Measurements from ENCODE around the gene VIL1. TPM values are rescaled to one million over a fixed set of nuclear protein-coding genes. Genes with fewer than 3 reads are reported as not detected.
A peak's percentile ranks its signal among the peaks of the same experiment; 100 is the strongest.

VIL1 gene
- total and polyA plus RNA-seq, 9 of the 15 experiments (the other 6 are each of a cell fraction or from before 2014, with no cell fraction given): 0.51 to 2.7 (median 1.2) TPM

DNA sequence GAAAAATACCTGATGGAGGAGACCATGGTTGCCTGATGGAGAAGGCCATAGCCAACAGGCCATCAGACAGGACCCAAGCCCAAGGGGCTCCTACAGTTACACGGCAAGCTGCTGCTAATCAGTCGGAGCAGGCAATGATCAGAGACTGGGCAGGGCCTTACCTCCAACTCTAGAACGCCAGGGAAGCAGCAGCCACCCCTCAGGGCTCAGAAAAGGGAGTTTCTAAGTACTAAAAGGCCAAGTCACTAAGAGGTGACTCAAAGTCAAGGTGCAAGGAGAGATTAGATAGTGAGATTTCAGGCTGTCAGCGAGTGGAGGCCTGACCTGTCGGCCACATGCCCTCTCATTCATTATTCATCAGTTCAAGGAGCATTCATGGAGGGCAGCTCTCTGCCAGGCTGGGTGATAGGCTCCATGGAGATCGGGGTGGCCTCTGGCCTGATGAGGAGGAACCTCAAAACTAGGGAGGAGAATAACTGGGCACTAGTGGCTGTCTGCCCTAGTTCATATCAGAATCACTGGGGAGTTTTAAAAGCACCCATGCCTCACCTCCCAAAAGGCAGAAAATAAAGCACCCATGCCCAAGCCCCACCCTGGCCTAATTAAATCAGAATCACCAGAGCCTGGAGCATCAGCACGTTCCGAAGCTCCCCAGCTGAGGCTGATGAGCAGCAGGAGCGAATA, 3.6 kb downstream of the VIL1 start (continued):
- TF ChIP-seq, protein P1, sequence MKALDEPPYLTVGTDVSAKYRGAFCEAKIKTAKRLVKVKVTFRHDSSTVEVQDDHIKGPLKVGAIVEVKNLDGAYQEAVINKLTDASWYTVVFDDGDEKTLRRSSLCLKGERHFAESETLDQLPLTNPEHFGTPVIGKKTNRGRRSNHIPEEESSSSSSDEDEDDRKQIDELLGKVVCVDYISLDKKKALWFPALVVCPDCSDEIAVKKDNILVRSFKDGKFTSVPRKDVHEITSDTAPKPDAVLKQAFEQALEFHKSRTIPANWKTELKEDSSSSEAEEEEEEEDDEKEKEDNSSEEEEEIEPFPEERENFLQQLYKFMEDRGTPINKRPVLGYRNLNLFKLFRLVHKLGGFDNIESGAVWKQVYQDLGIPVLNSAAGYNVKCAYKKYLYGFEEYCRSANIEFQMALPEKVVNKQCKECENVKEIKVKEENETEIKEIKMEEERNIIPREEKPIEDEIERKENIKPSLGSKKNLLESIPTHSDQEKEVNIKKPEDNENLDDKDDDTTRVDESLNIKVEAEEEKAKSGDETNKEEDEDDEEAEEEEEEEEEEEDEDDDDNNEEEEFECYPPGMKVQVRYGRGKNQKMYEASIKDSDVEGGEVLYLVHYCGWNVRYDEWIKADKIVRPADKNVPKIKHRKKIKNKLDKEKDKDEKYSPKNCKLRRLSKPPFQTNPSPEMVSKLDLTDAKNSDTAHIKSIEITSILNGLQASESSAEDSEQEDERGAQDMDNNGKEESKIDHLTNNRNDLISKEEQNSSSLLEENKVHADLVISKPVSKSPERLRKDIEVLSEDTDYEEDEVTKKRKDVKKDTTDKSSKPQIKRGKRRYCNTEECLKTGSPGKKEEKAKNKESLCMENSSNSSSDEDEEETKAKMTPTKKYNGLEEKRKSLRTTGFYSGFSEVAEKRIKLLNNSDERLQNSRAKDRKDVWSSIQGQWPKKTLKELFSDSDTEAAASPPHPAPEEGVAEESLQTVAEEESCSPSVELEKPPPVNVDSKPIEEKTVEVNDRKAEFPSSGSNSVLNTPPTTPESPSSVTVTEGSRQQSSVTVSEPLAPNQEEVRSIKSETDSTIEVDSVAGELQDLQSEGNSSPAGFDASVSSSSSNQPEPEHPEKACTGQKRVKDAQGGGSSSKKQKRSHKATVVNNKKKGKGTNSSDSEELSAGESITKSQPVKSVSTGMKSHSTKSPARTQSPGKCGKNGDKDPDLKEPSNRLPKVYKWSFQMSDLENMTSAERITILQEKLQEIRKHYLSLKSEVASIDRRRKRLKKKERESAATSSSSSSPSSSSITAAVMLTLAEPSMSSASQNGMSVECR (CRISPR knock-in tag; IDR thresholded peaks at IDR 0.05): no peak
- TF ChIP-seq RBM25 (IDR thresholded peaks at IDR 0.05; ENCODE audit: low read depth, low read length, severe bottlenecking) (no peak), RAD51 (IDR thresholded peaks at IDR 0.05; ENCODE audit: borderline replicate concordance, low read depth) (no peak), TCFL5 (CRISPR knock-in tag; conservative IDR thresholded peaks at IDR 0.05) (no peak), SMAD4 (CRISPR knock-in tag; conservative IDR thresholded peaks at IDR 0.05) (peak; percentile 57), ZNF184 (CRISPR knock-in tag; IDR thresholded peaks at IDR 0.05) (no peak), SMAD3 (CRISPR knock-in tag; conservative IDR thresholded peaks at IDR 0.05) (no peak), BCLAF1 (IDR thresholded peaks at IDR 0.05; ENCODE audit: borderline replicate concordance in 1 of 2, control insufficient read depth in 1 of 2, low read depth in 2 of 2, low read length in 1 of 2) (no peak), PPARD (CRISPR knock-in tag; IDR thresholded peaks at IDR 0.05) (no peak), ZNF239 (CRISPR knock-in tag; IDR thresholded peaks at IDR 0.05) (no peak), ZKSCAN1 (IDR thresholded peaks at IDR 0.05; ENCODE audit: low read depth, low read length) (no peak), NFE2 (IDR thresholded peaks at IDR 0.05; ENCODE audit: low read depth) (peak; percentile 96), ZNF121 (CRISPR knock-in tag; conservative IDR thresholded peaks at IDR 0.05) (no peak), SRF (CRISPR knock-in tag; IDR thresholded peaks at IDR 0.05) (no peak), ZNF311 (CRISPR knock-in tag; IDR thresholded peaks at IDR 0.05) (no peak), POLR2H (tag; IDR thresholded peaks at IDR 0.05; ENCODE audit: low read depth) (no peak)
- TF ChIP-seq, protein P2, sequence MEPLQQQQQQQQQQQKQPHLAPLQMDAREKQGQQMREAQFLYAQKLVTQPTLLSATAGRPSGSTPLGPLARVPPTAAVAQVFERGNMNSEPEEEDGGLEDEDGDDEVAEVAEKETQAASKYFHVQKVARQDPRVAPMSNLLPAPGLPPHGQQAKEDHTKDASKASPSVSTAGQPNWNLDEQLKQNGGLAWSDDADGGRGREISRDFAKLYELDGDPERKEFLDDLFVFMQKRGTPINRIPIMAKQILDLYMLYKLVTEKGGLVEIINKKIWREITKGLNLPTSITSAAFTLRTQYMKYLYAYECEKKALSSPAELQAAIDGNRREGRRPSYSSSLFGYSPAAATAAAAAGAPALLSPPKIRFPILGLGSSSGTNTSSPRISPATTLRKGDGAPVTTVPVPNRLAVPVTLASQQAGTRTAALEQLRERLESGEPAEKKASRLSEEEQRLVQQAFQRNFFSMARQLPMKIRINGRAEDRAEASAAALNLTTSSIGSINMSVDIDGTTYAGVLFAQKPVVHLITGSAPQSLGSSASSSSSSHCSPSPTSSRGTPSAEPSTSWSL (CRISPR knock-in tag; IDR thresholded peaks at IDR 0.05; ENCODE audit: borderline replicate concordance): no peak
- TF ChIP-seq, protein P3, sequence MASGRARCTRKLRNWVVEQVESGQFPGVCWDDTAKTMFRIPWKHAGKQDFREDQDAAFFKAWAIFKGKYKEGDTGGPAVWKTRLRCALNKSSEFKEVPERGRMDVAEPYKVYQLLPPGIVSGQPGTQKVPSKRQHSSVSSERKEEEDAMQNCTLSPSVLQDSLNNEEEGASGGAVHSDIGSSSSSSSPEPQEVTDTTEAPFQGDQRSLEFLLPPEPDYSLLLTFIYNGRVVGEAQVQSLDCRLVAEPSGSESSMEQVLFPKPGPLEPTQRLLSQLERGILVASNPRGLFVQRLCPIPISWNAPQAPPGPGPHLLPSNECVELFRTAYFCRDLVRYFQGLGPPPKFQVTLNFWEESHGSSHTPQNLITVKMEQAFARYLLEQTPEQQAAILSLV (tag; IDR thresholded peaks at IDR 0.05): no peak

Measured in K562 (cell line).